G401.6 (cell line): Measurements from ENCODE around the gene NLRC5.

ENCODE experiments used
- FAIRE-seq: peaks from 2 replicates; lab custom pipeline; 2012; peaks lifted over from hg19 to GRCh38; lab: Jason Lieb, UNC

Gene NLRC5, protein sequence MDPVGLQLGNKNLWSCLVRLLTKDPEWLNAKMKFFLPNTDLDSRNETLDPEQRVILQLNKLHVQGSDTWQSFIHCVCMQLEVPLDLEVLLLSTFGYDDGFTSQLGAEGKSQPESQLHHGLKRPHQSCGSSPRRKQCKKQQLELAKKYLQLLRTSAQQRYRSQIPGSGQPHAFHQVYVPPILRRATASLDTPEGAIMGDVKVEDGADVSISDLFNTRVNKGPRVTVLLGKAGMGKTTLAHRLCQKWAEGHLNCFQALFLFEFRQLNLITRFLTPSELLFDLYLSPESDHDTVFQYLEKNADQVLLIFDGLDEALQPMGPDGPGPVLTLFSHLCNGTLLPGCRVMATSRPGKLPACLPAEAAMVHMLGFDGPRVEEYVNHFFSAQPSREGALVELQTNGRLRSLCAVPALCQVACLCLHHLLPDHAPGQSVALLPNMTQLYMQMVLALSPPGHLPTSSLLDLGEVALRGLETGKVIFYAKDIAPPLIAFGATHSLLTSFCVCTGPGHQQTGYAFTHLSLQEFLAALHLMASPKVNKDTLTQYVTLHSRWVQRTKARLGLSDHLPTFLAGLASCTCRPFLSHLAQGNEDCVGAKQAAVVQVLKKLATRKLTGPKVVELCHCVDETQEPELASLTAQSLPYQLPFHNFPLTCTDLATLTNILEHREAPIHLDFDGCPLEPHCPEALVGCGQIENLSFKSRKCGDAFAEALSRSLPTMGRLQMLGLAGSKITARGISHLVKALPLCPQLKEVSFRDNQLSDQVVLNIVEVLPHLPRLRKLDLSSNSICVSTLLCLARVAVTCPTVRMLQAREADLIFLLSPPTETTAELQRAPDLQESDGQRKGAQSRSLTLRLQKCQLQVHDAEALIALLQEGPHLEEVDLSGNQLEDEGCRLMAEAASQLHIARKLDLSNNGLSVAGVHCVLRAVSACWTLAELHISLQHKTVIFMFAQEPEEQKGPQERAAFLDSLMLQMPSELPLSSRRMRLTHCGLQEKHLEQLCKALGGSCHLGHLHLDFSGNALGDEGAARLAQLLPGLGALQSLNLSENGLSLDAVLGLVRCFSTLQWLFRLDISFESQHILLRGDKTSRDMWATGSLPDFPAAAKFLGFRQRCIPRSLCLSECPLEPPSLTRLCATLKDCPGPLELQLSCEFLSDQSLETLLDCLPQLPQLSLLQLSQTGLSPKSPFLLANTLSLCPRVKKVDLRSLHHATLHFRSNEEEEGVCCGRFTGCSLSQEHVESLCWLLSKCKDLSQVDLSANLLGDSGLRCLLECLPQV (N-terminal part only)

DNA sequence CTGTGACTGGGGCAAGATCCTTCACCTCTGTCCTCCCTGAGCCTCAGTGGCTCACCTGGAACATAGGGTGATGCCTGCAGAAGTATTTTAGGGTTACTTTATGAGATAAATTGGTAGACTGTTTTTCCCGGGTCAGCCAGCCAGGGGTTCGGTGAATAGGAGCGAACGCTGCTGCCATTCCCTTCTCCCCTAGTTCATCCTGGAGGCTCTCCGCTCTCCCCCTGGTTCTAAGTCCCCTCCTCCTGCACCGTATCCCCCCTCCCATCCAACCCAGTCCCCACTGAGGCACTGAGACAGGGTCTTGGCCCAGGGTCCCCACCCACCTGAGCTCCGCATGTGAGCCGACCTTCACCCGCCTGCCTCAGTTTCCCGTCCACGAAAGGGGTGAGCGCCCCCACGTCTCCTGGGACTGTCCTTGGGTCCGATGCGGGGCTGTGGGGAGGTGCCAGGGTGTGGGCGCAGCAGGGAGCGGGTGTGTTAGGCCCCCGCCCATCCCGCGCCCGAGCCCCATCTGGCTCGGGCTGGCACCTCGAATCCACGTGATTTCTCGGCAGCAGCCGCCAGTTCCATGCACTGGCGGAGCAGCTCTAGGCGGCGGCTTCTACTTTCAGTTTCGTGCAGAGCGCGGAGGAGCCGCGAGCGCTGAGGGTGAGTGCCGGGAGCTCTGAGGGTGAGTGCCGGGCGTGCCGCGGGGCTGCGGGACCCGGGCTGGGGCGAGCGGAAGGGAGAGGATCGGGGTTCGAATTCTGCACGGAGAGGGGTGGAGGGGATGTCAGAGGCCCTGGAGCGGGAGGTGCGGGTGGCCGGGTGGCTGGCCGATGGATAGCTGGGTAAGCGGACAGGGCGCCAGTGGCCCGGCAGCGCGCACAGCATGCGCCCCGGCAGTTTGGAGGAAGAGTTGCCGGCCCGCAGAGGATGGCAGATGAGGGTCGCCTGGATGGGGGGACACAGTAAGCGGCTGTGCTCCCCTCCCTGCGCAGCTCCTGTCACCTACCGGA lies at the start of gene NLRC5:
Gene NLRC5 (plus strand): TSS at position 610 of the 998 bp plus-strand sequence. CDS start 31,156 bp downstream, outside the sequence.
- FAIRE-seq, result no peak

DNA sequence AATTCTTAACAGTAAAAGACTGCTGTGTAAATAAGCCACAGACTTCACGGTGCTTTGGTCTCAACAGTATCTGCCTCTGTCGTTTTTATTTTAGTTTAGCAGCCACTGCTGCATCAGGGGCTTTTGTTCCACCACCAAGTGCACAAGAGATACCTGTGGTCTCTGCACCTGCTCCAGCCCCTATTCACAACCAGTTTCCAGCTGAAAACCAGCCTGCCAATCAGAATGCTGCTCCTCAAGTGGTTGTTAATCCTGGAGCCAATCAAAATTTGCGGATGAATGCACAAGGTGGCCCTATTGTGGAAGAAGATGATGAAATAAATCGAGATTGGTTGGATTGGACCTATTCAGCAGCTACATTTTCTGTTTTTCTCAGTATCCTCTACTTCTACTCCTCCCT lies 49.6 kb upstream of the NLRC5 start:
- no peak for FAIRE-seq

DNA sequence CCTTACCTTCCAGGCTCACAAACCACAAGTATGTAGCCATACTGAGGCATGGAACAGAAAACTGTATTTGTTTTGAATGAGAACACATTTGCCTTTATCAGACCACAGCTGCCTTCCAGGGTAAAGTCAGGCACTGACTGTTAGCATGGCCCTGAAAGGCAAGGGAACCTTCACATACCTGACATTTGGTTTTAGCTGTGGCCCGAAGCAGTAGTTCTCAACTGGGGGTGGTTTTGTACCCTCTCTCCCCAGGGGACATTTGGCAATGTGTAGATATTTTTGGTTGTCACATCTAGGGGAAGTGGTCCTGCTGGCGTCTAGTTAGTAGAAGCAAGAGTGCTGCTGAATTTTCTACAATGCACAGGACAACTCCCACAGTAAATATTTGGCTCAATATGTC lies 48.3 kb upstream of the NLRC5 start:
- FAIRE-seq, result no peak

DNA sequence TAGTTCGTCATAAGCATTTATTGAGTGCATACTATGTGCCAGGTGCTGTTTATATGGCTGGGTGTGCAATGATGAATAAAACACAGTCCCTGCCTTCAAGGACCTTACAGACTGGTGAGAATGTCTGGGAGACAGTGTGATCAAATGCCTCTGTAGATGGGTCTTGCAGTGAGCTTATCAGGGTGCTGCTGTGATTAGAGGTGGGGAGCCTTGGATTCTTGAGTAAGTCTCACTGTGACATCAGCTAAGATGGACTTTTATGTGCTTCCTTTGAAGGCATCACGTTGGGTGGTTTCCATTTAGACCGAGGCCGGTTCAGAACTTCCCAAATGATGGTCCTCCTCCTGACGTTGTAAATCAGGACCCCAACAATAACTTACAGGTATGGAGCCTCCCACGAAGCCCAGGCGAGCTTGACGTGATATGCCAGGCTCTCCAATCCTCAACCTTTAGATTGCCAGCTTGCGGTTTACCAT lies 47.5 kb upstream of the NLRC5 start:
- FAIRE-seq, result no peak

DNA sequence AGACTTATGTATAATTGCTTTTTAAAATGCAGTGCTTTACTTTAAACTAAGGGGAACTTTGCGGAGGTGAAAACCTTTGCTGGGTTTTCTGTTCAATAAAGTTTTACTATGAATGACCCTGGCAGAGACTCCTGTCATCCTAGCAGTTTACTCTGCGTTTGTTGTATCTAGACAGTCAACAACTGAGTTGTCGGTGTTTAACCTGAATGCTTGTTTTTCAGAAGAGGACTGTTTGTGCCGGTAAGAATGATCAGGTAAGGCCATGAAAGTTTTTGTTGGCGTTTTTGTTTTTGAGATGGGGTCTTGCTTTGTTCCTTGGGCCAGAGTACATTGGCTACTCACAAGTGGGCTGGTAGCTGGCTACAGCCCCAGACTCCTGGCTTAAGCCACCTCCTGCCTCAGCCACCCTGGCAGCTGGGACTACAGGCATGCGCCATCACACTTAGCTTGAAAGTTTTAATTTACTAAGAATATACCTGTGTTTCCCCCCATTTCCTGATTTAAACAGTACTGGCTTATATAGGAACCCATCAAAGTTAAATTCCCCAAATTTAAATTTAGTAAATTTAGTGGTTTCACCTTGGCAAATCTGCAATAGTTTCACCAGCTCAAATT lies 45.5 kb upstream of the NLRC5 start:
- FAIRE-seq, result no peak

DNA sequence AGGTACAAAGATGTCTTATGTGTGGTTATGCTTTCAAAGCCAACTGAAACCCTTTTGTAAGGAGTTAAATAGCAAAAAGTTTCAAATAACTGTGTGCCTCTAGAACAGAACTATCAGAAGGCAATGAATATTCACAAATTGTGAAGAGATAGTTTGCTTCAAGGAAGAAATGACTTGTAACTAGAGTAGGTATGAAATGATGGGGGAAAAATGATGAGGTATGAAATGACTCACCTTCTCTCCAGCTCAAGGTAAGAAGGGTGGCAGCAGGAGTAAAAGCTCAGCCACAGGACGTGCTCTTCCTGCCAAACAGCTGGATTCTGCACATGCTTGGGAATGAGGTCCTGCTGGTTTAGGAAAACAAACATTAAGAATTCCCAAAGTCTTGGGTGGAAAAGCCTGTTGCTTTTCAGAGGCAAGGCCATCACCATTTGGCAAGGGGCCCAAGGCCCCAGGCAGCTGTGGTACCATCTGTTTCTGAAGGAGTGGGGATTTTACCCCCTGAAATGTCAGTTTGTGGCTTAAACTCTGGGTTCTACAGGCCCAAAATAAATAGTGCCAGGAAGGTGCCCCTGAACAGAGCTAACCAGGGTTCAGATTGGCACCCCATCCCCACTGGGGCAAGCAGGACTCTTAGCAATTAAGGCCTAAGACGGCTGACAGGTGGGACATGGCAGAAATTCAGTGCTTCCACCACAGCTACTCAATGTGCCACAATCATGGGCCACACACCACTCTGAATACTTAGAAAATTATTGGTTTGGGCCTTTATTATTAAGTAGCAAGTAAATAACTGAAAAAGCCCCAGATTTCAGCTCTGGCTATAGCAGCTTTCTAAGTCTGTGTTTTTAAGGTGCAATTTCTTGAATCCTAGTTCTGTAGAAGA lies 44.2 kb upstream of the NLRC5 start:
- FAIRE-seq, result no peak

DNA sequence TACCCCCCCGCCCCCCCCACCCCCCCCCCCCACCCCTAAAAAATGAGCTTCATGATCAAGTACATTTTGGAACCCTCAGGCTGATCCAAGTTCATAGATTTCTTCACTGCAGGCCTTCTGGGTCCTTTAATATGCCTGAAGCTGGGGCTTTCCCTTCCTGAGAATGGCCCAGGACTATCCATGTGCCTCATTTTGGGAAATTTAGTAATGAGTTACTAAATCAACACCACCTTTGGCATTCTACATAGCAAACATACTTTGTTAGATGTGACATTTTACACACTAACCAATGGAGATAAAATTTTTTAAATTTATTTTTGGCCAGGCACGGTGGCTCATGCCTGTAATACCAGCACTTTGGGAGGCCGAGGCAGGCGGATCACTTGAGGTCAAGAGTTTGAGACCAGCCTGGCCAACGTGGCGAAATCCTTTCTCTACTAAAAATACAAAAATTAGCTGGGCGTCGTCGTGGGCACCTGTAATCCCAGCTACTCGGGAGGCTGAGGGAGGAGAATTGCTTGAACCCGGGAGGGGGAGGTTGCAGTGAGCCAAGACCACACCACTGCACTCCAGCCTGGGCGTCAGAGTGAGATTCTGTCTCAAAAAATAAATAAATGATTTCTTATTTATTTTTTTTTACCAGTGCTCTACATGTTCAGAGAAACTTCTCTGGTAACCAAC lies 43.4 kb upstream of the NLRC5 start:
- FAIRE-seq, result no peak

DNA sequence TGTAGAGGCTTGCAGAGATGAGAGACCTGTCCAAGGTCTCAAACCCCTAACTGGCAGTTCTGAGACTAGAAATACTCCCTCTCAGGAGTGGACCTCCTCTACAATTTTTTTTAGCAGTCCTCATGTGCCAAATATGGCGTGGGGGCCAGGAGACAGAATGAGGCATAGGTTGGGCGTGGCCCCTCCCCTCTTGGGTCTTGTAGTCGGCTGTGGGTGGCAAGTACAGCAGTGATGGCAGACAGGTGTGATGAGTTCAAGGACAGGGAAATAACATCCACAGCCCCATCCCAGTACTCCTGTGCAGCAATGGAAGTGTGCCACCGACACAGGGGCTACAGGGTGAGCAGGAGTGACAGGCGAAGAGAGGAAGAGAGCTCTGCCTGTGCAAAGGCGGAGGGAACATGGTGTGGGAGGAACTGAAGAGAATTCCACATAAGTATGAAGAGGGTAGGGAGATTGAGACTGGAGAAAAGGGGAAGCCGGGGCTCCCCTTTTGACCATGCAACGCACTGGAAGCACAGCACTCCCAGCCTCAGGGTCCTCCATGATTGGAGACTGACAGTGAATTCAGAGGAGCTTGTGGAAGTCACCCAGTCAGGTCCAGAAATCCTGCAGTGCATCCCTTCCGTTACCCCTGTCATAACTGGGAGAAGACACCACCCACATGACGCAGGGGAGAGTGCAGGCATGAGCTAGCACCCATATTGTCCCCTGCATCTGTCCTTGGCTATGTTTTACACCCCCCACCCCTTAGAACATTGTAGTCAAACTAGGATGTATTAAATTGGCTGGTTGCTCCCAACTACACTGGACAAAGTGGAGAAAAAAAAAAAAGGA lies 42.4 kb upstream of the NLRC5 start:
- no peak for FAIRE-seq

DNA sequence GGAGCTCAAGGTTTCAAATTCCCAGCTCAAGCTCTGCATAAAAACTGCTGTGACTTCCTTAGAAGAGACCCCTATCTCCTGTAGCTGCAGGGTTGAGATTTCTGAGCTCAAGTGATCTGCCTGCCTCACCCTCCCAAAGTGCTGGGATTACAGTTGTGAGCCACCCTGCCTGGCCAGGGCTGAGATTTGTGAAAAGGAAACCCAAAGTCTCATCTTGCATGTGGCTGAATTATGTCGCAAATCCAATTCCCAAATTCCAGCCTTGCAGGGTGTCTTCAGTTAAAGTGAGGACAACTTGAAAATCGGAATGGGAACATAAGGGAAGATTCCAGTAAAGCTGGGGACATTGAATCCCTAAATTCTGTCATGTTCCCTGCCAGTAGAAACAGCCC lies 41.8 kb upstream of the NLRC5 start:
- FAIRE-seq, result no peak

DNA sequence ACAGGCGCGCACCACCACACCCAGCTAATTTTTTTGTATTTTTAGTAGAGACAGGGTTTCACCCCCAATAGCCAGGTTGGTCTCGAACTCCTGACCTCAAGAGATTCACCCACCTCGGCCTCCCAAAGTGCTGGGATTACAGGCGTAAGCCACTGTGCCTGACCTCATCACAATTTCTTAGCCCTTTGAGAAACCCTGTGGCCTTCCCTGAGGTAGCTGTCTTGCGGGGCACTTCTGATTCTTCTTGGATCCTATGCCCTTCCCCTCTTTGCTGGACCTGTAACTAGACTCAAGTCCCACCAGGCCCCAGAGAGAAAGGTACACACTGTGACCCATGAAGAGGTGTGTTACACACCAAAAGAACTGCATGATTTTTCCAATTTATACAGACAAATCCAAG lies 41.1 kb upstream of the NLRC5 start:
- no peak for FAIRE-seq

DNA sequence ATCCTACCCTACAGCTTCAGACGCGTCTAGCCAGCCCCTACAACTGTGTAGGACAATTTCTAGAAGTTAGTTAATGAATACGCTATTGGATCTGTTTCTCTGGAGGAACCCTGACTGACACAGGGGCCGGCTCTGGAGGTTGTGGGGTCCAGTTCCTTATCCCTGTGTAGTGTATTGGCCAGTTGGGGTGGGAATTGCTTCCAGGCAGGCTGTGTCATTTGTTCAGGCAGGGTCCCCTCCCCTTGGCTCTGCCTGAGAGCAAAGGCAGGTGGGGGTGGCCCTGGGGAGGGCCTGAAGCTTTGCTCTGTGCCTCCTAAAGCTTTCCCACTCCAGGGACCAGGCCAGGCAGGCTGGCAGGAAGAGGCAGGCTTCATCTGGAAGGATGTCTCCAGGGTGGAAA lies 39.3 kb upstream of the NLRC5 start:
- no peak for FAIRE-seq

DNA sequence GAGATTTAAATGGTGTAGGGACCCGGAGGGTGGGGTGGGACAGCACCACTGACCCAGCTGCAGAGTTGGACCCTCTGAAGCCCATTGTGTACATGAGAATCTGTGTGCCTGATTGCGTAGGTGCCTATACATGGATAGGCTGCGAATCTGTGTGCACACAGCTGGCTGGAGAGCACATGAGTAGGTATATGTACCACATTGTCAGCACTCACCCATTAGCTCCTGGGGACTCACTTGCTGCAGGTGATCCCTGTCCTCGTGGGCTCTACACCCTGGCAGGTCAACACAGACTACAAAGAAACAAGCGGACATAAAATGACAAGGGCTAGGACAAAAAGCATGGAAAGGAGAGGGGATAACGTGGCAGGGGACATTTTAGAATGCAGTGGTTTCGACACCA lies 38.9 kb upstream of the NLRC5 start:
- FAIRE-seq, result no peak

DNA sequence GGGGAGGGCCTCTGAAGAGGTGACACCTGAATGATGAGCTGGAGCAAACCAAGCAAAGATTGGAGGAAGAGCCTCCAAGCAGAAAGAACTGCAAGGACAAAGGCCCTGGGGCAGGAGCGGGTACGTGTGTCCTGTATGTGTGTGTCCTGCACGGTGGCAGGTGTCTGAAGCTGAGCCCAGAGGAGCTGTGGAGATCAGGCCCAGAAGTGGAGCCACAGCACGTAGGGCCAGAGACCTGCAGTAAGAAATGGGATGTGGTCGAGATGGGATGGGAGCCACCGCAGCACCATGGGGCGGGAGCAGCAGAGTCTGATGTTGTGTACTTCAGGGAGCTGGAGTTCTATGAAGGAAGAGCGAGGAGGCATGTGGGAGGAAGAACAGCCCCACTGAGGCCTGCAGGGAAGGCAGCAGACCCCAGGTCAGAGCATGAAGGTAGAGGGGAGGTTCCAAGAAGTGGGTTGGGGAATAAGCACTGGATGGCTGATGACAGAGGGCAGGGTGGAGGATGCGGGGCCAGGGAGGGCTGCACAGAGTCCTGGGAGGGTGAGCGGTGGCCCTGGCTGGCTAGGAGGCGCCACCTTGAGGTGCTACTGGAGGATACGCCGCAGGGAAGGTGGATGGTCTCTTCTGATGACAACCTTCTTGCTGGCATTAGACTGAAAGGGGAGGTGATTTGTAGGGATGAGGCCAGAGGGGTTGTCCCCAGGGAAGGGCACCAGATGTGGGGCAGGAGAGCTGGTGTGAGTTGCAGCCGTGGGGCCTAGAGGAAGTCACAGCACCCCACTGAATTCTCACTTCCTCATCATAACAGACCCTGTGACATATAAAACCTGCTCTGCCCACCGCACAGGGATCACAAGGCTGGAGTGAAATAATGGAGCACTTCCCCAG lies 38.2 kb upstream of the NLRC5 start:
- no peak for FAIRE-seq

DNA sequence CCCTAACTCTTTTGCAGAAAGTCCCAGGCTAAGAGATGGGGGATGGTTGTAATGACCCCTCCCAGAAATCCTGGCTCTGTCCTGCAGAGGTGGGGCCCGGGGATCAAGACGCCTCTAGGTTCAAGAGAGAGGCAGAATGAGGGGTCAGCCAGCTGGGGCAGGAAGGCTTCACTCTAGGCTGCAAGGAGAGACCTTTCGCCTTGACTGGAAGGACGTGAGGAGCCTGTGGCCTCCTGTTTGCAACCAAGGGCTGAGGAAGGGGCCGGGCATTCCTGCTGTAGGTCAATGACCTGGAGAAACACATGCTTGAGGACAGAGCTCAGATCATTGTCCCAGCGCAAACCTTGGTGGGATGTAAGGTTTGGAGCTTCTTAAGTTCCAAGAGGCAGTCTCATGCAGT lies 36.4 kb upstream of the NLRC5 start:
- FAIRE-seq, result no peak

DNA sequence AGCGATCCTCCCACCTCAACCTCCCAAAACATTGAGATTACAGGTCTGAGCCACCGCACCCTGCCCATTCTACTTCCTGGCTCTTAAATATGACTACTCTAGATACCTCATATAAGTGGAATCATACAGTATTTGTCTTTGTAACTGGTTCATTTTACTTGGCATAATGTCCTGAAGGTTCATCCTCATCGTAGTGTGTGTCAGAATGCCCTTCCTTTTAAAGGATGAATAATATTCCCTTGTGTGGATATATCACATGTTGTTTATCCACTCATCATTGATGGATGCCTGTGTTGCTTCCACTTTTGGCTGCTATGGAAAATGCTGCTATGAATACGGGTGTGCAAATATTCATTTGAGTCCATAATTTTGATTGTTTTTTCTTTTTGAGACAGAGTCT lies 33.3 kb upstream of the NLRC5 start:
- FAIRE-seq, result no peak

DNA sequence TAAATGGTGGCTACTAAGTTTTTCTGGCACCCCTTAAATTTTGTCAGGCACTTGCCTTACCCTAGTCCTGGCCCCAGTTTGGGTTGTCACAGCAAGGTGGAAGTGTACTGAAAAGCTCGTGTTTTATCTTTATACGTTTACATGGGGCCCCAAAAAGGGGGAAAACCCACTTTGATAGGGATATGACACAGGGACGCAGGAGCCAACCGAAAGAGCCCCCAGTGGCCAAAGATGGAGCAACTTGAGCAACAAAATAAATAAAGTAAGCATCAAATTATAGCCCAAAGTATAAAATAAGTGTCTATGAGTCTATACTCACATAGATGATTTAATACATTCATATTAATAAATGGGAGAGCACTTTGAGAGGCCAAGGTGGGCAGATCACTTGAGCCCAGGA lies 32.6 kb upstream of the NLRC5 start:
- FAIRE-seq, result no peak

DNA sequence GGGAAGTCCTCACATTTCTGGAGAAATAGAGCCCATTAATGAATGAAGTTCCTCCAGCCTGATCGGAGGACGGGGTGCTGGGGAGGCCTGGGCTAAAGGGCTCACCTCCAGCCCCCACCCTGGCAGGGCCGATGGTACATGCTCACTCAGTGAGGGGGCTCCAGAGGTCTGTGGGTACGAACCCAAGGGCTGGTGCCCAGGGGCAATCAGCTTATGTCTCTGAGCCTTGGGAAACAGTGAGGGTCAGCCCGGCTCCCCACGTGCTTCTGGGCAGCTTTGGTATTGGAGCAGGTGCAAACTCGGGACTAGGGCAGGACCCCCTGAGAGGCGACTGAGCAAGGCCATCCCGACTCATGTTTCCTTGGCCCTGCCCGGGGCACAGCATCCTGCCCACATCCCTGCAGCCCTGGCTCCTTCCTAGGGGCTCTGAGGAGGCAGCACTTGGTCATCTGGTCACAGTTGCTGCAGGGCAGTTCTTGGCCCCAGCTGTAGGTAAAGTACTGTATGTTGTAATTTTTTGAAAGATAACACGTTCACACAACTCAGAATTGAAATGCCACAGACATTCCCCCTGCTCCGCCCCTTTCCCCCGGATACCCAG lies 28.6 kb upstream of the NLRC5 start:
- FAIRE-seq, result no peak
